GM11168 (cell line): ENCODE results near the gene RTP1.
"Not testable (repeated sequence)": the region's sequence is repeated elsewhere in the genome, so short reads cannot be mapped to it uniquely, and the experiment has no call there.

ENCODE experiments used
- in situ Hi-C: fragments of 300-500 bp; cut with MboI; formaldehyde crosslinking; loops from one replicate; pipeline ENCODE4 v1.12.0; 2022; ENCODE audit warnings: low sequenced_read_pairs; ENCODE audit not compliant: unreplicated experiment

Gene RTP1

GRCh38 chr3:187196573-187197334, 532 bp upstream of the RTP1 start:
- in situ Hi-C loops: no loop called here

- in situ Hi-C loops: no loop called here
Measured at GRCh38 chr3:187198490-187198889, 1.2 kb downstream of the RTP1 start.

- in situ Hi-C loops: not testable (repeated sequence)
Measured at GRCh38 chr3:187199463-187200050, 2.3 kb downstream of the RTP1 start.

GRCh38 chr3:187205683-187206082, 8.4 kb downstream of the RTP1 start:
- in situ Hi-C loops: no loop called here

GRCh38 chr3:187207062-187207461, 9.8 kb downstream of the RTP1 start:
- in situ Hi-C loops: no loop called here

- in situ Hi-C loops: no loop called here
Measured at GRCh38 chr3:187207624-187208023, 10.3 kb downstream of the RTP1 start.

- in situ Hi-C loops: no loop called here
Measured at GRCh38 chr3:187208159-187208558, 10.9 kb downstream of the RTP1 start.

- in situ Hi-C loops: no loop called here
Measured at GRCh38 chr3:187209491-187209890, 12.2 kb downstream of the RTP1 start.

GRCh38 chr3:187210091-187210490, 12.8 kb downstream of the RTP1 start:
- in situ Hi-C loops: no loop called here

GRCh38 chr3:187210545-187211327, 13.4 kb downstream of the RTP1 start:
- in situ Hi-C loops: no loop called here

- in situ Hi-C loops: no loop called here
Measured at GRCh38 chr3:187211532-187212195, 14.4 kb downstream of the RTP1 start.

GRCh38 chr3:187212196-187212545, 14.9 kb downstream of the RTP1 start:
- in situ Hi-C loops: no loop called here

GRCh38 chr3:187212705-187213104, 15.4 kb downstream of the RTP1 start:
- in situ Hi-C loops: no loop called here

GRCh38 chr3:187213616-187214015, 16.3 kb downstream of the RTP1 start:
- in situ Hi-C loops: no loop called here

- in situ Hi-C loops: no loop called here
Measured at GRCh38 chr3:187215460-187215859, 18.2 kb downstream of the RTP1 start.

GRCh38 chr3:187222801-187223200, 25.5 kb downstream of the RTP1 start:
- in situ Hi-C loops: no loop called here

GRCh38 chr3:187223799-187224198, 26.5 kb downstream of the RTP1 start:
- in situ Hi-C loops: no loop called here

- in situ Hi-C loops: no loop called here
Measured at GRCh38 chr3:187227658-187228258, 30.5 kb downstream of the RTP1 start.

- in situ Hi-C loops: no loop called here
Measured at GRCh38 chr3:187228740-187229139, 31.5 kb downstream of the RTP1 start.

- in situ Hi-C loops: no loop called here
Measured at GRCh38 chr3:187230011-187230410, 32.7 kb downstream of the RTP1 start.
